HepG2 (cell line): ENCODE data around the gene FBXW12. TPM values are rescaled to one million over a fixed set of nuclear protein-coding genes. Genes with fewer than 3 reads are reported as not detected.

ENCODE experiments used
- EZH2 ChIP-seq: conservative IDR thresholded peaks from 2 replicates; pipeline ENCODE4 v1.6.1; 2012; ENCODE audit warnings: mild to moderate bottlenecking, low read depth, low read length, moderate library complexity
- RFXANK ChIP-seq: IDR thresholded peaks from 2 replicates; pipeline ENCODE4 v1.6.1; 2016
- ZNF142 ChIP-seq: sonication (generic); formaldehyde crosslinking; IDR thresholded peaks from 2 replicates; pipeline ENCODE4 v1.4.0; 2020; ENCODE audit warnings: missing genetic modification reagents
- ZNF567 ChIP-seq: sonication (generic); formaldehyde crosslinking; IDR thresholded peaks from 2 replicates; pipeline ENCODE4 v1.8.1; 2023; ENCODE audit warnings: mild to moderate bottlenecking, missing genetic modification reagents, borderline replicate concordance
- ZNF619 ChIP-seq: sonication (generic); formaldehyde crosslinking; IDR thresholded peaks from 2 replicates; pipeline ENCODE4 v1.4.0; 2020; ENCODE audit warnings: mild to moderate bottlenecking, missing genetic modification reagents
- ZNF646 ChIP-seq: sonication (generic); formaldehyde crosslinking; IDR thresholded peaks from 2 replicates; pipeline ENCODE4 v1.9.0; 2021; ENCODE audit warnings: mild to moderate bottlenecking, missing genetic modification reagents
- ZNF687 ChIP-seq: sonication (generic); formaldehyde crosslinking; IDR thresholded peaks from 2 replicates; pipeline ENCODE4 v1.5.1; 2020; ENCODE audit warnings: mild to moderate bottlenecking, missing genetic modification reagents, moderate library complexity
- ZSCAN31 ChIP-seq: sonication (generic); formaldehyde crosslinking; IDR thresholded peaks from 2 replicates; pipeline ENCODE4 v1.5.0; 2020; ENCODE audit warnings: low read depth, mild to moderate bottlenecking, missing genetic modification reagents
- polyA plus RNA-seq, 8 experiments: library from polyadenylated mRNA; depleted of rRNA in 3 of 8; stranded (reverse) in 7 of 8; unstranded in 1 of 8; fragments of >200 nt; fragmentation: Illumina TruSeq in 4 of 8; extraction: Trizol in 4 of 8; gene quantifications; 2 replicates each; pipeline versions ENCODE4 v1.2.1 to v1.2.3, GENCODE V29; 2011 to 2016; ENCODE audit warnings: low read depth in 4 of 8, missing spikeins in 1 of 8, mixed read lengths in 1 of 8; ENCODE audit not compliant: insufficient read depth in 1 of 8
- total RNA-seq, 5 experiments: library from RNA; depleted of rRNA; stranded (reverse); fragments of >200 nt; fragmentation: Illumina TruSeq; extraction: Trizol; gene quantifications; 2 replicates each; pipeline ENCODE4 v1.2.3, GENCODE V29; 2016; ENCODE audit warnings: low read depth in 1 of 5

The FBXW12 gene
- total and polyA plus RNA-seq, 2 of the 13 experiments (the other 11 are each of a cell fraction or from before 2014, with no cell fraction given), result not detected

- TF ChIP-seq ZNF619 (no peak), ZSCAN31 (CRISPR knock-in tag) (no peak), ZNF687 (CRISPR knock-in tag) (peak; percentile 63), ZNF646 (CRISPR knock-in tag) (no peak), RFXANK (CRISPR knock-in tag) (no peak), ZNF567 (CRISPR knock-in tag) (no peak), ZNF142 (CRISPR knock-in tag) (no peak), EZH2 (no peak)
These were observed 60.7 kb downstream of the FBXW12 start (continued) for GRCh38 chr3:48432411-48433371.
